Measurements from ENCODE around the gene AFAP1.

The AFAP1 gene

DNA sequence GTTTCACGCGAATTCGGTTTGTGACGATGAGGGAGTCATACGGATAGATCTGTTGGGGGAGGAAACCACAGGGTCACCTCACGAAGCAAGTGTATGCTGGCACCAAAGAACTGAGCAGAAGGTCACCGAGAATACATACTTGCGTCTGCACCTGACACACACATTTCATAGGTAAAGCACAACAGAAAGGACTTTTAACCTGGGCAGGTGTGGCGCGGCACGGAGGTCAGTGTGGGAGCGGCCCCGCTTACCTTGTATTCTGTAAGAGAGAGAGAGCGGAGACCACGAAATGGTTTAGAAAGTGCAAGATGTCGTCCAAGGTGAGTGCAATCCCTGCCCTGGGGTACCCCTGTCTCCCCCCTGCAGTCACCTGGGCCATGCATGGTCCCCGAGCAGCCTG is 43.6 kb upstream of the AFAP1 start:
- no peaks in the 10 kb centered on the region for H3F3A ChIP-seq (ENCODE audit: low read depth)
- no peak overlapping the region for H3K4me3 ChIP-seq (ENCODE audit: low read length, poor library complexity, severe bottlenecking)
- H3K9me2 ChIP-seq (replicated peaks; ENCODE audit: low read depth, low read length), result no peaks in the 10 kb centered on the region
- H4K20me1 ChIP-seq (ENCODE audit: insufficient read depth, low read length, poor library complexity, severe bottlenecking), result no peaks in the 10 kb centered on the region
- no peak overlapping the region for H3K4me2 ChIP-seq (ENCODE audit: low read depth, low read length, poor library complexity, severe bottlenecking)
- H3K9me3 ChIP-seq (ENCODE audit: insufficient read depth, low read depth, low read length), result no peaks in the 10 kb centered on the region; the same call in 1 of the 2 replicates
- TF ChIP-seq EZH2phosphoT487 (IDR thresholded peaks at IDR 0.05; ENCODE audit: borderline replicate concordance), result no peak
- TF ChIP-seq, protein P1, sequence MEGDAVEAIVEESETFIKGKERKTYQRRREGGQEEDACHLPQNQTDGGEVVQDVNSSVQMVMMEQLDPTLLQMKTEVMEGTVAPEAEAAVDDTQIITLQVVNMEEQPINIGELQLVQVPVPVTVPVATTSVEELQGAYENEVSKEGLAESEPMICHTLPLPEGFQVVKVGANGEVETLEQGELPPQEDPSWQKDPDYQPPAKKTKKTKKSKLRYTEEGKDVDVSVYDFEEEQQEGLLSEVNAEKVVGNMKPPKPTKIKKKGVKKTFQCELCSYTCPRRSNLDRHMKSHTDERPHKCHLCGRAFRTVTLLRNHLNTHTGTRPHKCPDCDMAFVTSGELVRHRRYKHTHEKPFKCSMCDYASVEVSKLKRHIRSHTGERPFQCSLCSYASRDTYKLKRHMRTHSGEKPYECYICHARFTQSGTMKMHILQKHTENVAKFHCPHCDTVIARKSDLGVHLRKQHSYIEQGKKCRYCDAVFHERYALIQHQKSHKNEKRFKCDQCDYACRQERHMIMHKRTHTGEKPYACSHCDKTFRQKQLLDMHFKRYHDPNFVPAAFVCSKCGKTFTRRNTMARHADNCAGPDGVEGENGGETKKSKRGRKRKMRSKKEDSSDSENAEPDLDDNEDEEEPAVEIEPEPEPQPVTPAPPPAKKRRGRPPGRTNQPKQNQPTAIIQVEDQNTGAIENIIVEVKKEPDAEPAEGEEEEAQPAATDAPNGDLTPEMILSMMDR (conservative IDR thresholded peaks at IDR 0.05; ENCODE audit: low read length), result no peak
- no peaks in the 10 kb centered on the region for H3K79me2 ChIP-seq (ENCODE audit: insufficient read depth, low read length)
- no peaks in the 10 kb centered on the region for H3K27me3 ChIP-seq (ENCODE audit: insufficient read depth, low read length, poor library complexity, severe bottlenecking)
- no peak overlapping the region for H3K9ac ChIP-seq (ENCODE audit: low read depth, low read length, poor library complexity, severe bottlenecking)
- H3K4me1 ChIP-seq (ENCODE audit: insufficient read depth, low read length, poor library complexity, severe bottlenecking), result no peaks in the 10 kb centered on the region
- H3K36me3 ChIP-seq (ENCODE audit: insufficient read depth, low read length), result no peaks in the 10 kb centered on the region
- H2AFZ ChIP-seq (ENCODE audit: low read length), result no peak overlapping the region

DNA sequence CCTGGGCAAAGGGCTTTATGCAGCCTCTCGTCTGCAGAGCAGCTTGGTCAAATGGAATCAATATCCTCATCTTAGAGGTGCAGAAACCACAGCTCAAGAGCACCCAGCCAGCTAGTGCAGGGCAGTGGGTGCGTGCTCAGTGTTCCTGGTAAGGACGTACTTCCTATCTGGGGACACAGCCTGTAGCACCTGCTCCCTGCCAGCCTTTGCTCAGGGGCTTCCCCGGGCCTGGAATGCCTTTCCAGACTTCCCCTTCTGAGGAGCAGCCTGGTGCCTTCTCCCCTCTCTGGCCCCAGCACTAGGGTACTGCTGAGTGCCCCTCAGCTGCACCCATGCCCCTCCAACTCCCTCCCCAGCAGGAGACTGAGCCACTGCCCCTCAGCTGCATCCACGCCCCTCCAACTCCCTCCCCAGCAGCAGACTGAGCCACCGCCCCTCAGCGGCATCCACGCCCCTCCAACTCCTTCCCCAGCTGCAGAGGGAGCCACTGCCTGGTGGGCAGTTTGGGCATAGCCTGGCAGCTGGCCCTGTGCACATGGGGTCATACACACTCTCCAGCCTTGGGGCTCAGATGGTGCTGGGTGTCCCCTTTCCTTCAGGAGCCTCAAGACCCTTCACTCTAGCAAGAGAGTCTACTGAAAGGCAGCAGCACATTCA is 42.2 kb upstream of the AFAP1 start:
- no peak for TF ChIP-seq EZH2phosphoT487 (IDR thresholded peaks at IDR 0.05; ENCODE audit: borderline replicate concordance)
- TF ChIP-seq, protein P1 (conservative IDR thresholded peaks at IDR 0.05; ENCODE audit: low read length), result no peak

DNA sequence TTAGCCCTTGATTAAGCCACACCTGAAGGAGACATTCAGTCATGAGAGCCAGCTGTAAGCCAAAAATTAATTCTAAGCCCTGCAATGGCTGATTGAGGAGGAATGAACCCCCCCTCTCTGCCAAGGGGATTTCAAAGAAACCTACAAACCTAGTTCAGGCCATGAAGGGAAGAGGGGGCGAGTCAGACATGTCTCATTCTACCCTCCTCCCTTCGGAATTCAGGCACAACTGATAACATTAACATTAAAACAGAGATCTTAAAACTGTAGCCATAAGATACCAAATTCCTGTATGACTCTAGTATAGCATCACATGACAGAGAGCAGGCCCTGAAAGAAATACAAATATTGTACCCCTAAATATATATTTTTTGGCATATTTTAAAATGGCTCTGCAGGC is 40.4 kb upstream of the AFAP1 start:
- H3K27me3 ChIP-seq (ENCODE audit: insufficient read depth, low read length, poor library complexity, severe bottlenecking), result no peaks in the 10 kb centered on the region
- no peak overlapping the region for H2AFZ ChIP-seq (ENCODE audit: low read length)
- no peaks in the 10 kb centered on the region for H3K79me2 ChIP-seq (ENCODE audit: insufficient read depth, low read length)
- H3K9me2 ChIP-seq (replicated peaks; ENCODE audit: low read depth, low read length), result no peaks in the 10 kb centered on the region
- no peak overlapping the region for H3K4me2 ChIP-seq (ENCODE audit: low read depth, low read length, poor library complexity, severe bottlenecking)
- no peaks in the 10 kb centered on the region for H3K4me1 ChIP-seq (ENCODE audit: insufficient read depth, low read length, poor library complexity, severe bottlenecking)
- H4K20me1 ChIP-seq (ENCODE audit: insufficient read depth, low read length, poor library complexity, severe bottlenecking), result no peaks in the 10 kb centered on the region
- no peaks in the 10 kb centered on the region for H3F3A ChIP-seq (ENCODE audit: low read depth)
- H3K36me3 ChIP-seq (ENCODE audit: insufficient read depth, low read length), result no peaks in the 10 kb centered on the region
- H3K4me3 ChIP-seq (ENCODE audit: low read length, poor library complexity, severe bottlenecking), result no peak overlapping the region
- no peak overlapping the region for H3K9ac ChIP-seq (ENCODE audit: low read depth, low read length, poor library complexity, severe bottlenecking)
- H3K9me3 ChIP-seq (ENCODE audit: insufficient read depth, low read depth, low read length), result no peaks in the 10 kb centered on the region; the same call in 1 of the 2 replicates
- no peak for TF ChIP-seq EZH2phosphoT487 (IDR thresholded peaks at IDR 0.05; ENCODE audit: borderline replicate concordance)
- TF ChIP-seq, protein P1 (conservative IDR thresholded peaks at IDR 0.05; ENCODE audit: low read length), result no peak

More for the DNA sequence above, 42.2 kb upstream of the AFAP1 start:
- no peak overlapping the region for H3K4me3 ChIP-seq (ENCODE audit: low read length, poor library complexity, severe bottlenecking)
- no peak overlapping the region for H3K9ac ChIP-seq (ENCODE audit: low read depth, low read length, poor library complexity, severe bottlenecking)
- H3K4me2 ChIP-seq (ENCODE audit: low read depth, low read length, poor library complexity, severe bottlenecking), result no peak overlapping the region
- H2AFZ ChIP-seq (ENCODE audit: low read length), result no peak overlapping the region
- H3K4me1 ChIP-seq (ENCODE audit: insufficient read depth, low read length, poor library complexity, severe bottlenecking), result no peaks in the 10 kb centered on the region
- H3K27me3 ChIP-seq (ENCODE audit: insufficient read depth, low read length, poor library complexity, severe bottlenecking), result no peaks in the 10 kb centered on the region
- H3K9me3 ChIP-seq (ENCODE audit: insufficient read depth, low read depth, low read length), result no peaks in the 10 kb centered on the region; the same call in 1 of the 2 replicates
- no peaks in the 10 kb centered on the region for H3K36me3 ChIP-seq (ENCODE audit: insufficient read depth, low read length)
- no peaks in the 10 kb centered on the region for H3F3A ChIP-seq (ENCODE audit: low read depth)
- H3K9me2 ChIP-seq (replicated peaks; ENCODE audit: low read depth, low read length), result no peaks in the 10 kb centered on the region
- no peaks in the 10 kb centered on the region for H3K79me2 ChIP-seq (ENCODE audit: insufficient read depth, low read length)
- H4K20me1 ChIP-seq (ENCODE audit: insufficient read depth, low read length, poor library complexity, severe bottlenecking), result no peaks in the 10 kb centered on the region

Data from Loucy (cell line).